HUES48 (cell line): Measurements from ENCODE around the gene TBC1D16.

Source experiments
- H3K27ac ChIP-seq: one replicate; pipeline ENCODE4 v1.7.0; 2013; ENCODE audit warnings: low read depth, low read length, inconsistent platforms
- H3K27me3 ChIP-seq: 2 replicates; pipeline ENCODE4 v1.6.1; 2013; ENCODE audit warnings: mild to moderate bottlenecking, low read length; ENCODE audit not compliant: control insufficient read depth, insufficient read depth
- H3K36me3 ChIP-seq: 2 replicates; pipeline ENCODE4 v1.6.1; 2013; ENCODE audit warnings: low read length; ENCODE audit not compliant: control insufficient read depth, insufficient read depth
- H3K4me1 ChIP-seq: 2 replicates; pipeline ENCODE4 v1.6.1; 2013; ENCODE audit warnings: mild to moderate bottlenecking, low read length; ENCODE audit not compliant: control insufficient read depth, insufficient read depth
- H3K4me3 ChIP-seq: 2 replicates; pipeline ENCODE4 v1.5.1; 2013; ENCODE audit warnings: mild to moderate bottlenecking, low read depth, low read length
- H3K9ac ChIP-seq: 2 replicates; pipeline ENCODE4 v1.6.1; 2013; ENCODE audit warnings: mild to moderate bottlenecking, low read depth, low read length, moderate library complexity
- H3K9me3 ChIP-seq: 2 replicates; pipeline ENCODE4 v1.6.1; 2013; ENCODE audit warnings: low read length; ENCODE audit not compliant: control insufficient read depth, insufficient read depth

The TBC1D16 gene

DNA sequence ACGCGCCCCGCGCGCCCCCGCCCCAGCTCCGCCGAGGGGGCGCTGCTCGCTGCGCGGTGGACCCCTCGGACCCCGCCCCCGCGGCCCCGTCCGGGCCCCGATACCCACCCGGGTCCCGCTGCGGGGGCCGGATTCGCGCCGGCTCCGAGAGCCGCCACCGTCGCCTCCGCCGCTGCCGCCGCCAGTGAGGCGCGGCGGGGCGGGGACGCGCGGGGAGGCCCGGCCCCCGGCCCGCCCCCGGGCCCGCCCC, at the start of gene TBC1D16:
Gene TBC1D16, minus strand, starts transcription at position 186 of the 250 bp plus-strand sequence. CDS start 22,325 bp downstream, outside the sequence.
- peak within 1 kb of the TSS; percentile 92 for H3K4me3 ChIP-seq
- H3K36me3 ChIP-seq: peaks cover 5% of the 10 kb centered on the region
- peak within 1 kb of the TSS; percentile 82 for H3K9ac ChIP-seq
- 0 out of 2 replicates have a peak, but pooled peaks cover 3% of the 10 kb centered on the region for H3K4me1 ChIP-seq
- H3K27ac ChIP-seq: peak within 1 kb of the TSS; percentile 93
- no peaks in the 10 kb centered on the region for H3K27me3 ChIP-seq
- no peaks in the 10 kb centered on the region for H3K9me3 ChIP-seq

GRCh38 chr17:80084773-80085172, 49.1 kb upstream of the TBC1D16 start:
- H3K36me3 ChIP-seq: no peaks in the 10 kb centered on the region
- no peak overlapping the region for H3K27ac ChIP-seq
- no peak overlapping the region for H3K4me3 ChIP-seq
- H3K27me3 ChIP-seq: no peaks in the 10 kb centered on the region
- no peaks in the 10 kb centered on the region for H3K9me3 ChIP-seq
- no peaks in the 10 kb centered on the region; the same call in 1 of the 2 replicates for H3K4me1 ChIP-seq
- no peak overlapping the region for H3K9ac ChIP-seq

DNA sequence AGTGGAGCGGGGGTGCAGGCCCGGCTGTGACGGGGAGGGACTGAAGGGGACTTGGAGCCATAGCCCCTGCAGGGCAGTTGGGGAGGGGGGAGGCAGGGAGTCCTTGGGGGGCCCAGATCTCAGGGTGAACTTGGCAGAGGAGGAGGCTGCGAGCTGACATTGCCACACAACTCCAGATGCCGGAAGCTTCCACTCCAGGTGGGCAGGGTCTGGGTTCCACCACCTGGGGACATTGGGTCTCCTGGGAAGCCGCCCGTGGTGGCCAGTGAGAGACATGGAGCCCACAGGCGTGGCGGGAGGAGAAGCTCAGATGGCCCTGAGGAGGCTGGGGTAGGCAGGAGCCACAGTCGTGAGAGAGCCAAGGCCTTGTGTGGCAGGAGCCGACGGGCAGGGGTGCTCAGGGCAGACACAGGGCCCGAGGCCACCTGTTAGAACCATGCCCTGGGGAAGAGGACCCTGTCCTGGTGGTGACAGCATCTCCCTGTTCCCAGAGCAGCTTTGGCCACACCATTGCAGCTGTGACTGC, 47.5 kb upstream of the TBC1D16 start:
- Histone ChIP-seq H3K9me3 (no peaks in the 10 kb centered on the region), H3K36me3 (no peaks in the 10 kb centered on the region), H3K4me1 (no peaks in the 10 kb centered on the region; the same call in 1 of the 2 replicates), H3K27ac (no peak overlapping the region), H3K4me3 (no peak overlapping the region), H3K27me3 (no peaks in the 10 kb centered on the region), H3K9ac (no peak overlapping the region)

DNA sequence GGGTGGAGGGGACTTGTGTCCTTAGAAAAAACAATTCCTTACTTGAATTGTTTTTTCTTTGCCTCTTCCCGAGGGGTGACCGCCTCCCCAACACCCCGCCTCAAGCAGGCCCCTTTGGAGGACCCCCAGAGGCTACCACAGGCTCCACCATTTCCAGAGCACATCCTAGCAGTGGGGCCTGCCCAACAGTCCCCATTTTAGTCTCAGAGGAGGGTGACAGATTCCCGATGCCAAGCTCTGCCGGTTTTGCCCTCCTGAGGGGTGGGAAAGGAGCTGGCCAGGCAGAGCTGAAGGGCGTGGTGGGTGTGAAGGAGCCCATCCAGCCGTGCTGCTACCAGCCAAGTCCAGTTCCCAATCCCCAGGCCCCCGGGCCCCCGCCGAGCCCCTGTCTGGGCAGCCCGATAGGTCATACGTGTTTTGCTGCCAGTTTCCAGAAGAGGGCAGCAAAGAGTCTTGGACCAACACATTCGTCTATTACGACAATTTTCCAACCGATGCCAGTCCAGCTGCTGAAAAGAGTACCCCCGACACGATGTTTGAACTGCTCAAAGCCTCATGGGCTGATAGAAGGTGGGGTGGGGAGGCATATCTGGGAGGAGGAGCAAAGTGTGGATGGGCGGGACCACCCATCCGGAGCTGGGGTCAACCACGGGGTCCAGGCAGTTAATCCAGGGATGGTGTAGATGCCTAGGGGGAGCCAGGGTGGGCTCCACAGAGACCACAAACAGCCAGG, 46.9 kb upstream of the TBC1D16 start:
- Histone ChIP-seq H3K27ac (no peak overlapping the region), H3K9me3 (no peaks in the 10 kb centered on the region), H3K4me3 (no peak overlapping the region), H3K4me1 (no peaks in the 10 kb centered on the region; the same call in 1 of the 2 replicates), H3K9ac (no peak overlapping the region), H3K36me3 (no peaks in the 10 kb centered on the region), H3K27me3 (no peaks in the 10 kb centered on the region)

GRCh38 chr17:80081596-80081995, 45.9 kb upstream of the TBC1D16 start:
- Histone ChIP-seq H3K27me3 (no peaks in the 10 kb centered on the region), H3K4me1 (no peaks in the 10 kb centered on the region; the same call in 1 of the 2 replicates), H3K36me3 (no peaks in the 10 kb centered on the region), H3K4me3 (no peak overlapping the region), H3K27ac (no peak overlapping the region), H3K9ac (no peak overlapping the region), H3K9me3 (no peaks in the 10 kb centered on the region)

DNA sequence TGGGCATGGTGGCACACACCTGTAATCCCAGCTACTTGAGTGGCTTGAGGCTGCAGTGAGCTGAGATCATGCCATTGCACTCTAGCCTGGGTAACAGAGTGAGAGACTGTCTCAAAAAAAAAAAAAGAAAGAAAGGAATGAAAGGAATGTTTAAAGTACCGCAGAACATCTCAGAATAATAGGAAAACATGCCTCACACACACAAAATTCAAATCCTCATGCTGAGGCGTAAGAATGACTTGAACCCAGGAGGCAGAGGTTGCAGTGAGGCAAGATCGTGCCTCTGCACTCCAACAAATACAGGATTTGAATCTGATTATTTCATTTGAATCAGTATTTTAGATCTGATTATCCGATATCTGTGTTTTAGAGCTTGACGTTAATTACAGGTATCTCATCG, 44.4 kb upstream of the TBC1D16 start:
- Histone ChIP-seq H3K9ac (no peak overlapping the region), H3K27ac (no peak overlapping the region)

GRCh38 chr17:80072410-80072809, 36.7 kb upstream of the TBC1D16 start:
- Histone ChIP-seq H3K36me3 (no peaks in the 10 kb centered on the region), H3K9me3 (no peaks in the 10 kb centered on the region), H3K27me3 (no peaks in the 10 kb centered on the region), H3K4me3 (no peak overlapping the region), H3K27ac (no peak overlapping the region), H3K4me1 (no peaks in the 10 kb centered on the region), H3K9ac (no peak overlapping the region)

More for the DNA sequence above, 44.4 kb upstream of the TBC1D16 start:
- H3K9me3 ChIP-seq: no peaks in the 10 kb centered on the region
- H3K27me3 ChIP-seq: no peaks in the 10 kb centered on the region
- no peaks in the 10 kb centered on the region; the same call in 1 of the 2 replicates for H3K4me1 ChIP-seq
- H3K4me3 ChIP-seq: no peak overlapping the region
- H3K36me3 ChIP-seq: no peaks in the 10 kb centered on the region

DNA sequence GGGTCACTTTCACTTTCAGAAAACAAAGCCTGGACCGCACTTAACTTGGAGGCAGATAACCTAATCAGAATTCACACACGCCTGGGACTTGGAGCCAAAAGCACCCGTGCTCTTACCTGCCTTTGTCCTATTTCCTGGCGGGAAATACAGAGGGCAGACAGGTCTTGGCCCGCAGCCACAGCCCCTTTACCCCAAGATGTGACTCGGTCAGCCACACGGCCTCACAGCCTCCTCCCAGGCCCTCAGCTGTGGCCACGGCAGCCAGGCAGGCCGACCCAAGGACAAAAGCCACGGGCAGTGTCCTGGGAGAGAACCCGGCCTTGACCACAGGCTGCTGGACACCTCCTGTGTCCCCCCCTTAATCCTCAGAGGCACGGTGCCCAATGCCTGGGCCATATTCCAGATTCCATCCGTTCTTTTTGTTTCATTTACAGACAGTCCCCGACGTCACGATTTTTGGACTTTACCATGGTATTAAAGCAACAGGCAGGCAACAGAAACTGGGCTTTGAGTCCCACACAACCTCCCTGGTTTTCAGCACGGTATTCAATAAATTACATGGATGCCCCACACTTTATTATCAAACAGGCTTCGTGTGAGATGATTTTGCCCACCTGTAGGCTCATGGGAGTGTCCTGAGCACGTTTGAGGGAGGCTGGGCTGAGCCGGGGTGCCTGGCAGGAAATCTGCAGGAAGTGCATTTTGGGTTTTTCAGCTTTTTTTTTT, 35.6 kb upstream of the TBC1D16 start:
- Histone ChIP-seq H3K9me3 (no peaks in the 10 kb centered on the region), H3K4me1 (no peaks in the 10 kb centered on the region), H3K36me3 (no peaks in the 10 kb centered on the region), H3K9ac (no peak overlapping the region), H3K27ac (no peak overlapping the region), H3K4me3 (no peak overlapping the region), H3K27me3 (no peaks in the 10 kb centered on the region)

DNA sequence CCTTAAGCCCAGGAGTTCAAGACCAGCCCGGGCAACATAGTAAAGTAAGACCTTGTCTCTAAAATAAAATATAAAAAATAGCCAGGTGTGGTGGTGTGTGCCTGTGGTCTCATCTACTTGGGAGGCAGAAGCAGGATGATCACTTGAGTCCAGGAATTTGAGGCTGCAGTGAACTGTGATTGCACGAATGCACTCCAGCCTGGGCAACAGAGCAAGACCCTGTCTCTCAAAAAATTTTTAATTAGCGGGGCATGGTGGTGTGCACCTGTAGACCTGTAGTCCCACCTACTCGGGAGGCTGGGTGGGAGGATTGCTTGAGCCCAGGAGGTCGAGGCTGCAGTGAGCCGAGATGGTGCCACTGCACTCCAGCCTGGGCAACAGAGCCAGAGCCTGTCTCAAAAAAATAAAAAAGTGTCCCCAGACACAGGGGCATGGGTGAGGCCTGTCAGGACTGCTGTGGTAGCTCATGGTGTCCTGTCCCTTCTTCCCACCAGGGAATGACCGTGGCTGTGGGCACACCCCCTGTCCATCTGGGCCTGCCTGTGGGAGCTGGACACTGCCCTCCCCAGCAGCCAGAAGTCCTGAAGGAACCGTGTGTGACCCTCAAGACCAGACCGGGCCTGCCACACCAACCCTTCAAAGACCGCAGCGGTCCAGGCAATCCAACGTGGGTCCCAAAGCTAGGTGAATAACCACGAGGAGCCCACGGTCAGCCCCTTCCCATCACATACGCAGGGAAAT, 34.9 kb upstream of the TBC1D16 start:
- Histone ChIP-seq H3K9ac (no peak overlapping the region), H3K36me3 (no peaks in the 10 kb centered on the region), H3K4me1 (peaks cover 7% of the 10 kb centered on the region), H3K27me3 (no peaks in the 10 kb centered on the region), H3K9me3 (no peaks in the 10 kb centered on the region), H3K4me3 (no peak overlapping the region), H3K27ac (no peak overlapping the region)

DNA sequence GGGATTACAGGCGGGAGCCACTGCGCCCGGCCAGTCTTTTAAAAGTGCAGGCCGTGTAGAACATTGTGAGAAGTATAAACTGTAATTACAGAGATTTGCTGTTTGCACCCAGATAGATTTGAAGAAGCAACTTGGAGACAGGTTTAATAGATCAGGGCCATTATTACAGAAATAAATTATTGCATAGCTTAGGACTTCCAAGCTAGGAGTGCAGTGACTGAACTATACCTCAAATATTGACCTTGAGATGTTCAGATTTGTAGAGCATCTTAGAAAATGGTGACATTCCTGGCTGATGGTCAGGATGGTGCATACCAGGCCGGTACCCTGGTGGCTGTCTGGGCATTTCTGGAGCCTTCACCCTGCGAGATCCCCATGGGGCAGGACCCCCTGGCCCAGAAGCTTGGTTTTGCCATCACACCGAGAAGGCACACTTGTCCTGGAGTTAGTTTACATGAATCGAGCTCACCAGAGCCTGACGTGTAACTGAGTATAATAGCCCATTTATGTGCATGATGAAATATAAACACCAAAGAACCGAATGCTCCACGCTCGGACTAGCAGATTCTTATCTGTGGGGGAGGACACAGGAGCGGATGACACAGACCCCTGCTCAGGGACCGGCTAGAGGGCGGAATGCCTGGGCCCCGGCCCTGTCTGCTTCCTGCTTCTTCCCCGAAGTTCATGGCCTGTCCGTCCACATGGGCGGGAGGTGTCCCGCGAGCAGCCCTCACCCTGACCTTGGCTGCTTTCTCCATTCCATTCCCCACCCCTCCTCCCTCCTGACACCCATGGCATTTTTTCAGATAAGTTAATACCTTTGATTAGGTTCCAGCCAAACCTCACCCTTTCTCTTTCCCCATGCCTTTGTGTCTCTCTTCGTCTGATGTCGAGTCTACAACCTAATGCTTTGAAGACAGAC, 32.9 kb upstream of the TBC1D16 start:
- H3K9me3 ChIP-seq: no peaks in the 10 kb centered on the region
- no peaks in the 10 kb centered on the region for H3K36me3 ChIP-seq
- H3K27me3 ChIP-seq: no peaks in the 10 kb centered on the region
- H3K27ac ChIP-seq: no peak overlapping the region
- H3K4me1 ChIP-seq: peaks cover 11% of the 10 kb centered on the region
- no peak overlapping the region for H3K9ac ChIP-seq
- no peak overlapping the region for H3K4me3 ChIP-seq
